Measurements from ENCODE around the gene PAAF1. TPM values are rescaled to one million over a fixed set of nuclear protein-coding genes. Genes with fewer than 3 reads are reported as not detected.

PAAF1 gene
- total and polyA plus RNA-seq, 3 donors from 2014 or later: 44.0 to 65.5 (median 47.6) TPM

GRCh38 chr11:73869332-73869949, 7.4 kb upstream of the PAAF1 start:
- no peak overlapping the region for H3K4me3 ChIP-seq
- intact Hi-C loops (cut with DNase I; ENCODE audit: low total_unique reads): no loop called here
- H3K4me1 ChIP-seq: peaks cover 9% of the 10 kb centered on the region
- no peaks in the 10 kb centered on the region for H3K27me3 ChIP-seq
- H3K9me3 ChIP-seq: no peaks in the 10 kb centered on the region
- no peak for TF ChIP-seq POLR2A (IDR thresholded peaks at IDR 0.05)
- no peak for TF ChIP-seq CTCF (IDR thresholded peaks at IDR 0.05)
- no peak overlapping the region for H3K27ac ChIP-seq
- DNase-seq: no peak
- 30% methylated on average over 1 of the region's 1 CpG; no CpG with 5 or more reads in 1 of the 2 donors for WGBS, 2 donors
- H3K36me3 ChIP-seq (ENCODE audit: low read depth, missing control alignments): no peaks in the 10 kb centered on the region

GRCh38 chr11:73870261-73870660, 6.5 kb upstream of the PAAF1 start:
- intact Hi-C loops (cut with DNase I; ENCODE audit: low total_unique reads): no loop called here
- H3K36me3 ChIP-seq (ENCODE audit: low read depth, missing control alignments): no peaks in the 10 kb centered on the region
- H3K9me3 ChIP-seq: no peaks in the 10 kb centered on the region
- 66 to 80% methylated on average over 3 of the region's 3 CpGs for WGBS, 2 donors
- H3K4me3 ChIP-seq: no peak overlapping the region
- TF ChIP-seq POLR2A (IDR thresholded peaks at IDR 0.05) (no peak), CTCF (IDR thresholded peaks at IDR 0.05) (no peak)
- H3K27me3 ChIP-seq: no peaks in the 10 kb centered on the region
- peaks cover 10% of the 10 kb centered on the region for H3K4me1 ChIP-seq
- H3K27ac ChIP-seq: no peak overlapping the region
- no peak for DNase-seq

- Histone ChIP-seq H3K9me3 (no peaks in the 10 kb centered on the region), H3K27me3 (no peaks in the 10 kb centered on the region), H3K36me3 (ENCODE audit: low read depth, missing control alignments) (no peaks in the 10 kb centered on the region), H3K4me3 (no peak overlapping the region), H3K4me1 (peaks cover 20% of the 10 kb centered on the region), H3K27ac (no peak overlapping the region)
- 89 to 90% methylated on average over 9 of the region's 9 CpGs for WGBS, 2 donors
- intact Hi-C loops (cut with DNase I; ENCODE audit: low total_unique reads): no loop called here
- no peak for DNase-seq
- TF ChIP-seq CTCF (IDR thresholded peaks at IDR 0.05) (no peak), POLR2A (IDR thresholded peaks at IDR 0.05) (no peak)
These were observed 3.9 kb upstream of the PAAF1 start for GRCh38 chr11:73872749-73873357.

GRCh38 chr11:73875380-73875779, 1.4 kb upstream of the PAAF1 start:
- H3K4me1 ChIP-seq: peaks cover 11% of the 10 kb centered on the region
- TF ChIP-seq POLR2A (IDR thresholded peaks at IDR 0.05): no peak
- no peak for TF ChIP-seq CTCF (IDR thresholded peaks at IDR 0.05)
- no peak overlapping the region for H3K4me3 ChIP-seq
- H3K9me3 ChIP-seq: no peaks in the 10 kb centered on the region
- no peaks in the 10 kb centered on the region for H3K27me3 ChIP-seq
- no peak overlapping the region for H3K27ac ChIP-seq
- H3K36me3 ChIP-seq (ENCODE audit: low read depth, missing control alignments): no peaks in the 10 kb centered on the region
- WGBS, 2 donors: 68 to 72% methylated on average over 1 of the region's 1 CpG
- intact Hi-C loops (cut with DNase I; ENCODE audit: low total_unique reads): no loop called here
- DNase-seq: no peak

- Histone ChIP-seq H3K27me3 (no peaks in the 10 kb centered on the region), H3K4me1 (peaks cover 11% of the 10 kb centered on the region), H3K27ac (peak overlapping the region in 1 of 2 donors; percentile 88), H3K9me3 (no peaks in the 10 kb centered on the region), H3K4me3 (peak overlapping the region; percentile 74 to 76), H3K36me3 (ENCODE audit: low read depth, missing control alignments) (no peaks in the 10 kb centered on the region)
- intact Hi-C loops (cut with DNase I; ENCODE audit: low total_unique reads): no loop called here
- whole genome bisulfite sequencing, 2 donors: 23 to 26% methylated on average over 8 of the region's 8 CpGs
- no peak for DNase-seq
- TF ChIP-seq POLR2A (IDR thresholded peaks at IDR 0.05) (no peak), CTCF (IDR thresholded peaks at IDR 0.05) (no peak)
These were observed 959 bp upstream of the PAAF1 start for GRCh38 chr11:73875840-73876239.

Measured in testis (tissue), 3 donors.